DMS 273 (cell line): Measurements from ENCODE around the gene CDH22.
A peak's percentile ranks its signal among the peaks of the same experiment; 100 is the strongest.

Source experiments
- DNase-seq: peaks from one replicate; lab custom pipeline; 2025; ENCODE audit not compliant: unreplicated experiment; lab: John Stamatoyannopoulos, UW

The CDH22 gene

DNA sequence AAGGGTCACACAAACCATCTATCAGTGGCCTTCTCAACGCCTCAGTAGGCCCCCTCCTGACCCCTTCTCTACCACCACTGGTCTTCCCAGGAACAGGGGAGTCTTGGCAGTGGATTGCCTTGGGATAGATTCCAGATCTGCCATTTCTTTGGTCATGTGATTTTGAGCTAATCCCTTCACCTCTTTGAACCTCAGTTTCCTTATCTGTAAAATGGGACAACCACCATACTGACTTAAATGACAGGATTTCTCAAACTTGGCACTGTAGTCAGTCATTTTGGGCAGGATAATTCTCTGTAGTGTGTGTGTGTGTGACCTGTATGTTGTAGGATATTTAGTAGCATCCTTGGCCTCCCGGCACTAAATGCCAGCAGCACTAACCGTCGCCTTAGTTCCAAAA is 89.1 kb downstream of the CDH22 start:
- DNase-seq: no peak

DNA sequence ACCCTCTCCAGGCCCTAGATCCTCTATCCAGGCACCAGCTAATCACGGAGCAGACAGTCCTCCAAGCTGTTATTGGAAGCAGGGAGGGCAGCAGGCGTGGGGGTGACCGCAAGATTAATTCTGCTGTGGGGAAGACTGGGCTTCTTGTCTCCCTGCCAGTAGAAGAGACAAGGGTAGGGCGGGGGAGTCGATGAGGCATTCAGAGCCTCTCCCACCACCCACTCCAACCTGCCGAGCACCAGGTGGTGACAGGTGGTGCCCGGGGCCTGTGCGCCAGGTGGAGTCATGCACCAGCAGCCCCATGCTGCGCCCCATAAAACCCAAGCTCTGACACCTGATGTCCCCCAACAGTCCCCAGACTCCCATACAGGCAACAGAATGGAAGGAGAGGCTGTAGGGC is 89.6 kb downstream of the CDH22 start:
- DNase-seq: peak; percentile 48

DNA sequence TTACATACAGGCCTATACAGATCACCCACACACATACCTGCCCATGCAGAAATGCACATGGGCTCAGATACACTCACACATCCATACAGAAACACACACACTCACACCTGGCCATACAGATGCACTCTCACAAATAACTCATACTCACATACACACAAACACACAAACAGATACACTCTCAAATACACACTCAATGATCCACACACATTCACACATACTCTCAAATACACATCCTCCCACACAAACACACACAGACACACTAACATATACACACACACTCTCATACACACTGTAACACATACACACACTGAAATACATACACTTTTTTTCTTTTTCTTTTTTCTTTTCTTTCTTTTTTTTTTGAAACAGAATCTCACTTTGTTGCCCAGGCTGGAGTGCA is 90.7 kb downstream of the CDH22 start:
- DNase-seq: no peak

DNA sequence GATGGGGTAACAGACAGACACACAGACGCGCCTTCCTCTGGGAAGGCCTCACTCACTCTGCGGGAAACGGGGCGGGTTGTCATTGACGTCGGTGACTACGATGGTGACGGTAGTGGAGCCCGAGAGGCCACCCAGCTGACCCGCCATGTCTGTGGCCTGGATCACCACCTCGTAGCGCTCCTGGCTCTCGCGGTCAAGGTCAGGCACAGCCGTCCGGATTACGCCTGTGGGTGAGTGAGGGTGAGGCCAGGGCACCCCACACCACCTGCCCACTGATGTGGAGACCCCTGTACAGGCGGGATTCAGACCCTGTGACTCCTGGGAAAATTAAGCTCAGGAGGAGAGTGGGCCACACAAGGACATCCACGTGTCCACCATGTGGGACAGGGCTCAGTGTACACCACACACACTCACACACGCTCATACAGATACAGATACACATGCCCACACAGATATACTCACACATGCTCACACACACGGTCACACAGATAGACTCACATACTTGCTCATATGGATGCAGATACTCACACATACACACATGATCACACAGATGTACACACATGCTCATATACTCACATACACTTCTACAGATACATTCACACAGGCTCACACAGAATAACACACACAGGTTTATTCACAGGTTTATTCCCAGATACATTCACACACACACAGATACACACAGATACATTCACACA is 91.4 kb downstream of the CDH22 start:
- DNase-seq: no peak

DNA sequence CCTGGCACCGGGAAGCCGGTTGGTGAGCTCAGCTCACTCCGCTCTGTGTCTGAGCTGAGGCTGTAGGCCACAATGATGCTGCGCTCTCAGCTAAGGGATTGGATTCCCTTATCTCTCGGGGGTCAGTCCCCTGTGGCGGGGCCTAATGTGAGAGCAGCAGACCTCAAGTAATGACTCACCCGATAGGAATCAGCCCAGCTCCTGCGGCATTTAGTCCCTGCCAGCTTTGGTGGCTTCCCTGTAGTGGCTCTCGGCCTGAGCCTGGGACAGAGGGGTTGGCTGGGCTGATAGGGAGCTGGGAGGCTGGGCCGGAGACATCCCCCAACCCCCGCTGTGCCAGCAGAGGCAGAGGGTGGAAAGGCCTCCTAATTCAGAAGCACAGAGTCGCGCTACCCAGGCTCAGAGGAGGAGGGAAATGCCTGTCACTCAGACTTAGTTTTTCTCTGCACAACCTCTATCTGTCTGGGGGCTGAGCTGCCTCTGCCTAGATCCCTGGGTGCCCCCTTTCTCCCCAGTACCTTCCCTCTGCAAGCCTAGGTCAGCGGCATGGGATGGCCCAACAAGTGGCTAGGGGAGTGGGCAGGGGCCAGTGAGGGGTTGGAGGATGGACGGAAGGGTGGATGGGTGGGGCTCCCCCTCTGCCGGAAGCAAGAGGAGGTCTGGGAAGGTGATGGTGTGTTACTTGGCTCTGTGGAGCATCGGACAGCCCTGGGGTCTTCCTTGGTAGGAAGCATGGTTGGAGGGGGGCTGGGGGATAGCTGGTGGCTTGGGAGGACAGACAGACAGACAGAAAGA is 92.2 kb downstream of the CDH22 start:
- peak; percentile 55 for DNase-seq

DNA sequence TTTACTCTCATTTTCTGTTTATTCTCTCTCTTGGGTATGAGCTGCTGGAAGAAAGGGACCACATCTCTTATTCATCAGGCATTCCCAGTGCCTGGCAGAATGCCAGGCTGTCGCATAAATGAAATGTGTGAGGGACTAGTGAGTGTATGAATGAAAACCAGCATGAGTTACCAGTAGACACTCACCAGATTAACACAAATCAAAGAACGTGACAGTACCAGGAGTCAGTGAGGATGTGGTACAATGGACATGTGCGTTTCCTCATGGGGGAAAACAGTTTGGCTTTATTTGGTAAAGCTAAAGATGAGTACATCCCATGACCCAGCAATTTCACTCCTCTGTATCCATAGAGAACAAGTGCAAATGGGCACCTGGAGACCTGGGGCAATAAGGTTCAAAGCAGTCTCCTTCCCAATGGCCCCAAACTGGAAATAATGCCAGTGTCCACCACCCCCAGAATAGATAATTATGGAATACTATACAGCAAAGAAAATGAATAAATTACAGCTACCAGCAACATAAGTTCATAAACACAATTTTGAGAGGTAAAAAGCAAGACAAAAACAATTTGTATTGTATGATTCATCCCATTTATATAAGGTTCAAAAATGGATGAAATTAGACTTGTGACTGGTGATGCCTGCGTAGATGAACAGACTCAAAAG is 93.3 kb downstream of the CDH22 start:
- peak; percentile 41 for DNase-seq

DNA sequence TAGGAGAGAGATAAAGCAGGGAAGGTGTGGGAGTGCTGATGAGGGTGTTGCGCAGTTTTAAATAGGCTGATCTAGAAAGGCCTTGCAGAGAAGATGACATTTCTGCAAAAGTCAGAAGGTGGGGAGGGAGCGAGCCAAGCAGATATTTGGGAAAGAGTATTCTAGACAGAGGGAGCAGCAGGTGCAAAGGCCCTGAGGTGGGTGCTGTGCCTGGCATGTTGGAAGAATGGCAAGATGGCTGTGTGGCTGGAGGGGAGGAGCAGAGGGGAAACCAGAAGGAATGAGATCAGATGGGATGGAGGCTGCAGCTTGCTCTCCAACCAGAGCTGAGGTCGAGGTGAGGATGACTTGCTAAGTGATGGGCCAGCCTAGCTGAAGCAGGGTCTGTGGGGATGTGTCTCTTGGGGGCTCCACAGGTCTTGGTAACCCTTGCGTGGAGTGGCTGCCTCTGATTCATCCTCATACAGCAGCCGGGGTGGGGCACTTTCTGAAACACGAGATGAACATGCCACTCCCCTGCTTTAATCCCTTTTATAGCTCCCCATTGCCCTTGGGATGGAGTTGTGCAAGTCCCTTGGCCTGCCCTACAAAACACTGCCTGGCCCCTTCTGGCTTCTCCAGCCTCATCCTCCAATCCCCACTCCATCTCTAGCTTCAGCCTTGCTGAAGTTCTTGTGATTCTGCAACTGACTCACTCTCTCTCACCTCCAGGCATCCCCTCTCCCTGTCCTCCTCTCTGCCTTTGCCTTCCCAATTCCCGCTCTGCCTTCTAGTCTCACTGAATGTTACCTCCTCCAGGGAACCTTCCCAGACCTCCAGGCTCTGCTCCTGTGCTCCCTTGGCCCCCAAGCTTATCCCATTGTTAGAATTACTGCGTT is 94.1 kb downstream of the CDH22 start:
- no peak for DNase-seq

DNA sequence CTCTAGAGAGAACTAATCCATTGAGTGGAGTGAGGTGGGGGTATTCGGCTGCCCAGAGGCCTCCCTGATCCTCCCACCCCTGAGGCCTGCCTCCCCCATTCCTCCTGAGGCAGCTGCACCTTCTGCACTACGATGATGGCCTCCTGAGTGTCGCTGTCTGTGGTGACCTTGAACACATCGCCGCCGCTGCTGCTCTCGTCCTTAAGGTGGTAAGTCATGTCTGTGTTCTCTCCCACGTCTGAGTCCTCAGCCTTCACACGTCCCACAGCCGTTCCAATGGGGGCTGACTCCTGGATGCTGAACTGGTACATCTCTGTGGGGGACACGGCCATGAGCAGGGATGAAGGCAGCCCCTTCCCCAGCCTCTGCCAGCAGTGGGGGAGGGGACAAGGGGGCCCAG is 95.4 kb downstream of the CDH22 start:
- DNase-seq: no peak

DNA sequence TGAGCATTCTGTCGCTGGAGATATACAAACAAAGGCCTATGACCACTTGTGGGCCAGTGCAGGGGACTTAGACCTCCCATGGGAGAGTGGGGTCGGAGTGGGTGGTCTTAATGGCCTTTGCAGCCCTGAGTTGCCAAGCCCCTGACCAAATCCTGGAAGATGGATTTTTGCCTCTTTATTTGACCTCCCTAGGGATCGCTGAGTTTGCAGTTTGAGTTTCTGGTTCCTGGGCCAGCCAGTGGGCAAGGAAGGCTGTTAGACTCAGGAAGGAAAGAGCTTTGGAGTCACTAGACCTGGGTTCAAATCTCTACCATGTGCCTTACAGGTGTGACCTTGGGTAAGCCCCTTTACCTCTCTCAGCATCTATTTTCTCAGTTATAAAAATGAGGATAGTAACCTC is 96.0 kb downstream of the CDH22 start:
- DNase-seq: no peak

DNA sequence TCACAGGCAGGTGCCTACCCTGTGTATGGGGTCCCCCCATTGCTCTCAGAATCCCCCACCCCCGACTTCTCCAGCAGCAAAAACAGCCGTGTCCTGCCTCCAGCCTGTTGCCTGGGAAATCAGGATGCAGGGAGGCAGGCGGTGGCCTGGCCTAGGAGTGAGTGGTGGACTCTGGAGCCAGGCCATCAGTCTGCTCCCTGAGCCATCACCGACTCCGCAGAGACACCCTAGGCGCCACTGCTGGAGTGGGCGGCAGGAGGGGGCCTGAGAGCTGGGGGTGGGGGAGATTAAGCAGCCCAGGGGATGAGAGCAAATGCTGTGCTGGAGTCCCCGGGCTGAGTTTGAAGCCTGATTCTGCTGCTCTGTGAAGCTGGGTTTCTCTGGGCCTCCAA is 97.0 kb downstream of the CDH22 start:
- DNase-seq: no peak

DNA sequence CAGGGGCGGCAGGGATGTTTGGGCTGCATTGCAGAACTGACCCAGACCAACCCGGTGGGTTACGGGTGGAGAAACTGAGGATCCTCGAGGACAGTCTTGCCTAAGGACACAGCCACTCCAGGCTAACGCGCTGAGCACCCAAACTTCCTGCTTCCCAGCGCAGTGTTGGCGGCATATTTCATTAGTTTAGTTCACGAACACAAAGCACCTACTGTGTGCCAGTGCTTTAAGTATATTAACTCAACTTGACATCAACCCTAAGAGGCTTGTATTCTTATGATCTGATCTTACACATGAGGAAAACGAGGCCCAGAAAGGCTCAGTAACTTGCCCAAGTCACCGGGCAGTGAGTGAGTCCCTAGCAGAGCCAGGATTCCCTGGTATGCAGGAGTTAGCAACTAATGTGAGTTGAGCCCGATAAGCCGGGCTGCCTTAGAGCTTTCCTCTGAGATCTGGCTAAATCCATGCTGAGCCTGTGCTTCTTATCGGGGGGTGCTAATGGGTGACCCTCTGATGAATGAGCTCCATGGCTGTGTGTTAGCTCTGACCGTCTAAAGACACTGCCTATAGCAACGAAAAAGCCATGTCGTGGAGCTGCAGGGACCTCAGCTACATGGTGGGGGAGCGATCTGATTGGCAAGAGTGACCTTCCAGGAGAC is 97.5 kb downstream of the CDH22 start:
- no peak for DNase-seq

DNA sequence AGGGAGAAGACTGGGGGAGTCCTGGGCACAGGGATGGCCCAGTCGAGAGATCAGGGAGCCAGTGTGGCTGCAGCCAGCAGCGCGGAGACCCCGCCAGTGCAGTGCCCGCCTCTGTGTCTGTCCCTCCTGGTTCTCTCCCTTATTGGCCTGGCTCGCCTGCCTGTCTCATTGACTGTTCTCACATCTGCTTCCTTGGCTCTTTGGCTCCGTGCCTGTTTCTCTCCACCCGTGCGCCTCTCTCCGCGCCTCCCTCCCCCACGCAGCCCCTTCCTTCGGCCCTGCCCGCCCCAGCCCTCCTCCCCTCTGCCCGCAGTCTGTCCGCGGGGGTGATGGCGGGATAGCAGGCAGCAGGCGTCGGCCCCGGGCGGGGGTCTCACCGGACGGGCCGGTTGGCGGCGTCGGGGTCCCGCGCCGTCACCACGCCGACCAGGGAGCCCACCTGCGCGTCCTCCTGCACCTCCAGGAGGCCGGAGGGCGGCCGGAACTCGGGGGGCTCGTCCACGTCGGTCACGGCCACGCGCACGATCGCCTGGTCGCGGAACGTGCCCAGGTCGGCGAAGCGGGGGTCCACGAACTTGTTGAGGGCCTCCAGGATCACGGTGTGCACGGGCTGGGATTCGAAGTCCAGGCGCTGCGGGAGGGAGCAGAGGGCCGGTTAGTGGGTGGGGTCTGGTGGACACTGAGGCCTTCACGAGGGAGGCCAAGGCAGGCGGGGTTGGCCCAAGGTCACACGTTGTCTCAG is 98.2 kb downstream of the CDH22 start:
- peak; percentile 70 for DNase-seq

DNA sequence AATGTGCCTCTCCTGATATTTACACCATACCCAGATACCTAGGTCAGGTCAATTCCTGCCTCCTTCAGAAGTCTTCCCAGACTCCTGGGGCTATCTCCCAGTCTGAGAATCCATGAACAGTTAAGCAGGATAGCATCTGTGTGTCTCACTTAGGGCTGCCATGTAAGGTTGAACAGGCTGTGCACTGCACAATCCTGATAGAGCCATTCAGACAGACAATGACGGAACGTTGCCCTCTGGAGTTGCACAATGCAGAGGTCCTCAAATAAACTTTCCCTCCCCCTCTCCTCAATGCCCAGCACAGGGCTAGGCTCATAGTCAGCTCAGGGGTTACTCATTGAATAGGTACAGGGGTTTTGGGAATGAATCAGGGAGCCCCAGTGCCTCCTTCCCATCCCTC is 100.5 kb downstream of the CDH22 start:
- no peak for DNase-seq

DNA sequence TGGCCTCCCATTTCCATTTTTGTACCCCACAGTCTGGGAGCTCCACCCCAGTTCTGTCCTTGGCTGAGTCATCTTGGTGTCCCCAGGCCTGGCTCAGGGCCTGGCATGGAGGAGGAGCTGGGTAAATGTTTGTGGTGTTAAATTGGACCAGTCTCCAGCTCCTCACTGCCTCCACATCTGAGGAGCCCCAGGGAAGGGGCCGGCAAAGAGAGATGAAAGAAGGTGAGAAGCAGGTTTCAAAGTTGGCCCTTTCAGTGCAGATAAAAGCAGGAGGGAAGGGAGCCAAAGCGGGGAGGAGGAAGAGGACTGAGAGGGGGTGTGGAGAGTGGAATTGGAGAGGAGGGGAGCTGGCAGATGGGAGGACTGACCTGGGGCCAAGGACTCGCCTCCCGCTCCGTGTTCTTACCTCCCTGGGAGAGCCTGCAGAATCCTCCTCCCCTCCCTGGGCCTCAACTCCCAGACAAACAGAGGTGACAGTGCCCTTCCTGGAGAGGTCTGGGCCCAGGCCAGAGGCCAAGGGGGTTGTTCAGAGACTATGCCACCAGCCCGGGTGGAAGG is 101.2 kb downstream of the CDH22 start:
- DNase-seq: no peak

DNA sequence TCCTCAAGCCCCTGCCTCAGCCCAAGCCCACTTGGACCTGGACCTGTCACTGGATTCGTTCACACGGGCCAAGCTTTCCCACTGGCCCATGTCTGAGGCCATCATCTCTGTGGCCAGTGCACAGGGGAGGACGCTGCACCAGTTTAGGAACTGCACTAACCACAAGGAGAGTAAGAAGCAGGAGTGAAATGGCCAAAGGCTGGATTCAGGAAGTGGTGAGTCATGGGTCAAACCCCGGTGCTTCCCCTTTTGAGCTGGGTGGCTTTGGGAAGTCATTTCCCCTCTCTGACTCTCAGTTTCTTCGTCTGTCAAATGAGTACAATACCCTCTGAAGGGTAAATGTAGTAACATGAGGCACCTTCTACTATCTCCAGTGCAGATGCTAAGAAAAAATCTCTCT is 102.3 kb downstream of the CDH22 start:
- no peak for DNase-seq

DNA sequence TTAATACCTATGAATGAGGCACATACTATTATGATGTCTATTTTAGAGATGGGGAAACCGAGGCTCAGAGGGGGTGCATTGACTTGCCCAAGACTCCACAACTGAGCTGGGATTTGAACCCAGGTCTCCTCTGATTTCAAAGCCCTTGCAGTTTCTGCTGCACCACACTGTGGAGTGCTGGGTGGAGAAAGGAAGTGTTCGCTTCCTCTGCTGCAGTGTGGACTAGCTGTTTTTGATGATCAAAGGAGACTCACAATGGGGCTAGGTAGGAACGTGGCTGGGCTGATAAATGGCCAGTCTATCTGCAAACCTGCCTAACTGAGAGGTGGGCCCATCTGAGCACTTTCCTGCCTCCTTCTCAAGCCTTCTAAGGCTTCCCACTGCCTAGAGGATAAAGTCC is 102.9 kb downstream of the CDH22 start:
- DNase-seq: no peak

DNA sequence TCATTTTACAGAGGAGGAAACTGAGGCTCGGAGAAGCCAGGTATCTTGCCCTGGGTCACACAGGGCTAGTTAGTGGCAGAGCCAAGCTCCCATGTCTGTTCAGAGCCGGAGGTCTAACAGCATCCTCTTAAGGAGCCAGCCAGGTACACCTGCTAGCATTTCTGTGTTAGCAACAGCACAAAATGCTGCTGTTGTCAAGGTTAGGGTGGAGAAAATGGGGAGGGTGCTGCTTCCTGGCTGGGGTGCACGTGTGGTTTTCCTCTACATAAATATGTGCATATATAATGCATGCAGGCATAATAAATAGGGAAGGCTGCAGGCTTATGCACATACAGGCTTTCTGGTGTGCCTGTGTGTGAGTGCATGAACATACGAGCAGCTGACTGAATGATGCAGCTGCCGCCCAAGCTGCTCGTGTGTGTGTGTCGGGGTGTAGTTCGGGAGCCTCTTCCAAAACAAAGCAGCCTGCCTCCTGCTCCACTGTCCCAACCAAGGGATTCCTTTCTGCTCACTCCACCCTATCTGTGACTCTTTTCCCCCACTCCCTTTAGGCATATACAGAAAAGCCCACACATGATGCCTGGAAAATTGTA is 103.6 kb downstream of the CDH22 start:
- peak; percentile 79 for DNase-seq

DNA sequence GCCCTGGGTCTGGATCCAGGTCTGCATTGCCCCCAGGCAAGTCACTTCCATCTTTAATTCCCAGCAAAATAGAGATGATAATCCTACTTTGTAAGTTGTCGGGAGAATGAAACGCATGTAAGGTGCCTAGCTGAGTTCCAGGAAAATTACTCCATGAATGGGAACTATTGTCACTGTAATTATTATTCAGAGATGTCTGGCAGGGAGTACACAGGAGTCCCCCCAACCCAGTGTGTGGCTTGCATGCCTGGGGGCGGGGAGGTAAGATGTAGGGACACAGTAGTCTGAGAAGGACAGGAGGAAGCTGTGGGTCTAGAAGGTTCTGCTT is 104.8 kb downstream of the CDH22 start:
- no peak for DNase-seq

DNA sequence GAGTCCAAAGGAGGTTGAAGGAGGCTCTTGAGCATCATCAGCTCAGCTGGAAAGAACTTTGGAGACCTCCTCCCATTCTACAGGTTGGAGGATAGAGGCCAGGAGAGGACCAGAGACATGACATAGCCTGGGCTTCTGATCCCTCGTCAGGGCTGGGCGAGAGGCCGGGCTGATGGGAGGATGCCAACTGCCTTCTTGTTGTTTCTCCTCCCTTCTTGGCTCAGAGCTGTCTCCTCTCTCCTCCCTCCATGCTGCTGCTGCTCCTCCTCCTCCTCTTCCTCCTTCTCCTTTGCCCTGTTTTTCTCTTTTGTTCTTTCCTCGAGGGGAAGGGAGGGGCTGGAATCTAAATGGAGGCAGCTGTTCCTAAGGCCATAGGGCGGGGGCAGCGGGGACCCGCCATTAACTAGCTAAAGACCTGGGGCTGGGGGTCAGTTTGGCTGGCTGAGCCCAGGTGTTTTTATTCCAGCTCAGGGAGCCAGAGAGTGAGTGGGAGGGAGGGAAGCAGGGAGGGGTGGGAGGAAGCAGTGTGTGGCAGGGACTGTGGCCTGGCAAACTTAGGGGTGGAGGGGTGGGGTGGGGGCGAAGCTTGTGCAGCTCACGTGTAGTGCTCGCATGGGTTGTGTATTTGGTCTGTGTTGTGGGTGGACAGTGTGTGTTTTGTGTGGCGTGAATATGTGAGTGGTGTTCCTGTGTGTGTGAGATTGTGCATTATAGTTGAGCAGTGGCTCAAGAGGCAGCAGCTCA is 105.4 kb downstream of the CDH22 start:
- DNase-seq: peak; percentile 63
